MM.1S (cell line): Measurements from ENCODE around the gene C1D.
"Not testable (repeated sequence)": the region's sequence is repeated elsewhere in the genome, so short reads cannot be mapped to it uniquely, and the experiment has no call there.

Source experiments
- DNase-seq: peaks from one replicate; pipeline ENCODE4 v3.0.0-alpha.2; 2015
- H2AFZ ChIP-seq: fragments of 300-600 bp; sonication (generic); 2 replicates; pipeline ENCODE4 v1.6.0; 2016; ENCODE audit warnings: antibody characterized with exemption, low read length
- H3F3A ChIP-seq: fragments of 300-600 bp; sonication (generic); 2 replicates; pipeline ENCODE4 v1.6.1; 2016; ENCODE audit warnings: mild to moderate bottlenecking, antibody characterized with exemption, low read length, moderate library complexity, mixed read lengths; ENCODE audit not compliant: insufficient read depth
- H3K27ac ChIP-seq: fragments of 300-600 bp; sonication (generic); 2 replicates; pipeline ENCODE4 v1.5.1; 2016; ENCODE audit warnings: mild to moderate bottlenecking, low read length
- H3K27me3 ChIP-seq: fragments of 300-600 bp; sonication (generic); replicated peaks from 2 replicates; pipeline ENCODE4 v1.6.0; 2016; ENCODE audit warnings: low read length; ENCODE audit not compliant: insufficient read depth
- H3K36me3 ChIP-seq: fragments of 300-600 bp; sonication (generic); replicated peaks from 2 replicates; pipeline ENCODE4 v1.6.1; 2016; ENCODE audit warnings: mild to moderate bottlenecking, low read length, mixed read lengths; ENCODE audit not compliant: insufficient read depth
- H3K4me1 ChIP-seq: fragments of 300-600 bp; sonication (generic); 2 replicates; pipeline ENCODE4 v1.6.1; 2016; ENCODE audit warnings: low read length, mixed read lengths
- H3K4me2 ChIP-seq: fragments of 300-600 bp; sonication (generic); 2 replicates; pipeline ENCODE4 v1.6.0; 2016; ENCODE audit warnings: low read depth, low read length
- H3K4me3 ChIP-seq: fragments of 300-600 bp; sonication (generic); 2 replicates; pipeline ENCODE4 v1.5.1; 2016; ENCODE audit warnings: low read length, mixed read lengths
- H3K79me2 ChIP-seq: fragments of 300-600 bp; sonication (generic); 2 replicates; pipeline ENCODE4 v1.6.1; 2016; ENCODE audit warnings: mixed run types, low read length, mixed read lengths
- H3K9ac ChIP-seq: fragments of 300-600 bp; sonication (generic); 2 replicates; pipeline ENCODE4 v1.6.1; 2016; ENCODE audit warnings: low read length, mixed read lengths
- H3K9me2 ChIP-seq: fragments of 300-600 bp; sonication (generic); replicated peaks from 2 replicates; pipeline ENCODE4 v1.6.1; 2016; ENCODE audit warnings: mild to moderate bottlenecking, low read length, mixed read lengths; ENCODE audit not compliant: insufficient read depth
- H3K9me3 ChIP-seq: fragments of 300-600 bp; sonication (generic); replicated peaks from 2 replicates; pipeline ENCODE4 v1.6.1; 2016; ENCODE audit warnings: mild to moderate bottlenecking, low read length, mixed read lengths; ENCODE audit not compliant: insufficient read depth
- H4K20me1 ChIP-seq: fragments of 300-600 bp; sonication (generic); 2 replicates; pipeline ENCODE4 v1.6.1; 2016; ENCODE audit warnings: mild to moderate bottlenecking, low read length, moderate library complexity, mixed read lengths; ENCODE audit not compliant: insufficient read depth
- CTCF ChIP-seq: fragments of 300-600 bp; sonication (generic); IDR thresholded peaks from 2 replicates; pipeline ENCODE4 v1.5.1; 2016; ENCODE audit warnings: antibody characterized with exemption, low read length, mixed read lengths
- EZH2 ChIP-seq: fragments of 300-600 bp; sonication (generic); optimal IDR thresholded peaks from 2 replicates; pipeline ENCODE3; 2017; ENCODE audit warnings: low read depth, mild to moderate bottlenecking, antibody characterized with exemption, low read length, mixed read lengths
- EZH2phosphoT487 ChIP-seq: fragments of 300-600 bp; sonication (generic); IDR thresholded peaks from 2 replicates; pipeline ENCODE4 v1.6.1; 2018; ENCODE audit warnings: antibody characterized with exemption, low read length

C1D gene

GRCh38 chr2:67997903-67998302 is 64.9 kb downstream of the C1D start:
- DNase-seq = no peak
- H3K9me2 ChIP-seq = no peaks in the 10 kb centered on the region
- no peaks in the 10 kb centered on the region for H3F3A ChIP-seq
- no peaks in the 10 kb centered on the region for H4K20me1 ChIP-seq
- no peaks in the 10 kb centered on the region for H3K27me3 ChIP-seq
- no peaks in the 10 kb centered on the region for H3K9me3 ChIP-seq
- H3K79me2 ChIP-seq = no peaks in the 10 kb centered on the region
- no peak overlapping the region for H3K4me3 ChIP-seq
- no peaks in the 10 kb centered on the region for H3K36me3 ChIP-seq
- H2AFZ ChIP-seq = no peak overlapping the region
- no peak overlapping the region for H3K27ac ChIP-seq
- H3K4me2 ChIP-seq = no peak overlapping the region
- H3K4me1 ChIP-seq = no peaks in the 10 kb centered on the region
- H3K9ac ChIP-seq = no peak overlapping the region
- TF ChIP-seq CTCF = no peak
- TF ChIP-seq EZH2phosphoT487 = no peak
- TF ChIP-seq EZH2 = no peak

GRCh38 chr2:67997528-67997900 is 65.3 kb downstream of the C1D start:
- no peaks in the 10 kb centered on the region for H3K9me2 ChIP-seq
- H3K27me3 ChIP-seq = no peaks in the 10 kb centered on the region
- no peak overlapping the region for H3K4me3 ChIP-seq
- no peak overlapping the region for H2AFZ ChIP-seq
- no peaks in the 10 kb centered on the region for H3F3A ChIP-seq
- TF ChIP-seq EZH2phosphoT487 (no peak), EZH2 (no peak)
- H3K4me1 ChIP-seq = no peaks in the 10 kb centered on the region
- no peaks in the 10 kb centered on the region for H3K36me3 ChIP-seq
- no peaks in the 10 kb centered on the region for H3K9me3 ChIP-seq
- no peak overlapping the region for H3K9ac ChIP-seq
- no peaks in the 10 kb centered on the region for H3K79me2 ChIP-seq
- no peaks in the 10 kb centered on the region for H4K20me1 ChIP-seq
- no peak overlapping the region for H3K4me2 ChIP-seq
- H3K27ac ChIP-seq = no peak overlapping the region
- DNase-seq = no peak

- H3K4me2 ChIP-seq = no peak overlapping the region
- TF ChIP-seq EZH2 (no peak), CTCF (no peak), EZH2phosphoT487 (no peak)
- H2AFZ ChIP-seq = no peak overlapping the region
Observed at GRCh38 chr2:67996772-67997527, 65.9 kb downstream of the C1D start.

GRCh38 chr2:67994716-67995115 is 68.1 kb downstream of the C1D start:
- Histone ChIP-seq H3K79me2 (no peaks in the 10 kb centered on the region), H3K4me3 (no peak overlapping the region), H3K27ac (no peak overlapping the region), H3K36me3 (no peaks in the 10 kb centered on the region), H3K4me2 (no peak overlapping the region), H3K27me3 (no peaks in the 10 kb centered on the region), H3K4me1 (no peaks in the 10 kb centered on the region), H2AFZ (no peak overlapping the region), H3F3A (no peaks in the 10 kb centered on the region), H3K9me2 (no peaks in the 10 kb centered on the region), H3K9me3 (no peaks in the 10 kb centered on the region), H3K9ac (no peak overlapping the region), H4K20me1 (no peaks in the 10 kb centered on the region)
- TF ChIP-seq CTCF (no peak), EZH2phosphoT487 (no peak), EZH2 (no peak)
- no peak for DNase-seq

More at GRCh38 chr2:67996772-67997527, 65.9 kb downstream of the C1D start:
- DNase-seq = no peak
- Histone ChIP-seq H3K36me3 (no peaks in the 10 kb centered on the region), H3K27me3 (no peaks in the 10 kb centered on the region), H3K4me3 (no peak overlapping the region), H4K20me1 (no peaks in the 10 kb centered on the region), H3K9me2 (no peaks in the 10 kb centered on the region), H3K79me2 (no peaks in the 10 kb centered on the region), H3K9me3 (no peaks in the 10 kb centered on the region), H3K9ac (no peak overlapping the region), H3K27ac (no peak overlapping the region), H3K4me1 (no peaks in the 10 kb centered on the region), H3F3A (no peaks in the 10 kb centered on the region)

- H3K79me2 ChIP-seq, H3K27ac ChIP-seq, H3K9me2 ChIP-seq, H4K20me1 ChIP-seq, H3K27me3 ChIP-seq, H3K9me3 ChIP-seq, H3K4me2 ChIP-seq, H3F3A ChIP-seq, H3K4me3 ChIP-seq, H3K9ac ChIP-seq, H3K4me1 ChIP-seq, DNase-seq, H3K36me3 ChIP-seq, H2AFZ ChIP-seq: not testable (repeated sequence)
Observed at GRCh38 chr2:67994069-67994468, 68.7 kb downstream of the C1D start.
